HEK293 (cell line): ENCODE measurements around the gene PLCL2.

ENCODE experiments used
- CTCF ChIA-PET: fragments of 350-600 bp; formaldehyde crosslinking; extraction: SDS; loops from one replicate; lab custom pipeline; 2021; ENCODE audit warnings: antibody characterized with exemption; lab: Yijun Ruan, JAX
- POLR2A ChIA-PET: fragments of 300-600 bp; formaldehyde crosslinking; extraction: SDS; loops from one replicate; lab custom pipeline; 2020; ENCODE audit warnings: antibody characterized with exemption, inconsistent platforms; lab: Yijun Ruan, JAX
- H3K27ac ChIP-seq: fragments of 200-500 bp; sonication (Bioruptor generic); 2 replicates; pipeline ENCODE4 v1.5.1; 2014; ENCODE audit warnings: low read depth, low read length, control low read depth, inconsistent platforms; ENCODE audit errors: extremely low read depth
- H3K36me3 ChIP-seq, 2 experiments: fragments of 200-500 bp in 1 of 2; sonication (Bioruptor generic) in 1 of 2; 1 replicate in 1 of 2; 2 replicates in 1 of 2; pipeline ENCODE4 v1.5.1; 2014 to 2017; ENCODE audit warnings: inconsistent platforms in 2 of 2, low read length in 2 of 2; ENCODE audit not compliant: control insufficient read depth in 2 of 2, insufficient read depth in 1 of 2
- H3K4me1 ChIP-seq: fragments of 200-500 bp; sonication (Bioruptor generic); 2 replicates; pipeline ENCODE4 v1.5.1; 2014; ENCODE audit warnings: mild to moderate bottlenecking, low read length, inconsistent platforms; ENCODE audit not compliant: control insufficient read depth, insufficient read depth
- H3K4me3 ChIP-seq: 2 replicates; pipeline ENCODE4 v1.5.1; 2011; ENCODE audit warnings: low read depth, mild to moderate bottlenecking, control low read depth, low read length, moderate library complexity
- H3K9me3 ChIP-seq: fragments of 200-500 bp; sonication (Bioruptor generic); 2 replicates; pipeline ENCODE4 v1.5.1; 2014; ENCODE audit warnings: low read depth, low read length, inconsistent platforms; ENCODE audit not compliant: control insufficient read depth, insufficient read depth
- EGR2 ChIP-seq: fragments of 450-650 bp; formaldehyde crosslinking; IDR thresholded peaks from 2 replicates; pipeline ENCODE4 v1.5.1; 2016; ENCODE audit warnings: low read depth, missing biosample characterization, missing genetic modification characterization
- FEZF1 ChIP-seq: fragments of 450-650 bp; formaldehyde crosslinking; IDR thresholded peaks from 2 replicates; pipeline ENCODE4 v1.5.1; 2016; ENCODE audit warnings: missing biosample characterization, missing genetic modification characterization
- GLI4 ChIP-seq: fragments of 450-650 bp; formaldehyde crosslinking; IDR thresholded peaks from 2 replicates; pipeline ENCODE4 v1.5.1; 2016; ENCODE audit warnings: missing biosample characterization, missing genetic modification characterization
- GLIS2 ChIP-seq: fragments of 450-650 bp; formaldehyde crosslinking; IDR thresholded peaks from 2 replicates; pipeline ENCODE4 v1.5.1; 2016; ENCODE audit warnings: missing biosample characterization, missing genetic modification characterization
- KLF16 ChIP-seq: fragments of 450-650 bp; formaldehyde crosslinking; IDR thresholded peaks from 2 replicates; pipeline ENCODE4 v1.5.1; 2017; ENCODE audit warnings: missing biosample characterization, missing genetic modification characterization
- OSR2 ChIP-seq: fragments of 450-650 bp; formaldehyde crosslinking; IDR thresholded peaks from 2 replicates; pipeline ENCODE4 v1.5.1; 2016; ENCODE audit warnings: missing biosample characterization, missing genetic modification characterization
- PRDM6 ChIP-seq: fragments of 450-650 bp; formaldehyde crosslinking; IDR thresholded peaks from 2 replicates; pipeline ENCODE4 v1.5.1; 2017; ENCODE audit warnings: missing biosample characterization, missing genetic modification characterization
- SP7 ChIP-seq: fragments of 450-650 bp; formaldehyde crosslinking; IDR thresholded peaks from 2 replicates; pipeline ENCODE4 v1.5.1; 2016; ENCODE audit warnings: missing biosample characterization, missing genetic modification characterization
- TRIM28 ChIP-seq: IDR thresholded peaks from 2 replicates; pipeline ENCODE4 v1.6.1; 2011; ENCODE audit warnings: low read length, control low read depth, borderline replicate concordance
- YY2 ChIP-seq: fragments of 450-650 bp; formaldehyde crosslinking; IDR thresholded peaks from 2 replicates; pipeline ENCODE4 v1.5.1; 2016; ENCODE audit warnings: missing biosample characterization, missing genetic modification characterization
- ZFP37 ChIP-seq: fragments of 450-650 bp; formaldehyde crosslinking; IDR thresholded peaks from 2 replicates; pipeline ENCODE4 v1.5.1; 2016; ENCODE audit warnings: missing biosample characterization, missing genetic modification characterization
- ZNF394 ChIP-seq: fragments of 450-650 bp; formaldehyde crosslinking; IDR thresholded peaks from 2 replicates; pipeline ENCODE4 v1.5.1; 2016; ENCODE audit warnings: missing biosample characterization, missing genetic modification characterization, mild to moderate bottlenecking, moderate library complexity, borderline replicate concordance
- ZNF549 ChIP-seq: fragments of 450-650 bp; IDR thresholded peaks from 2 replicates; pipeline ENCODE4 v1.5.1; 2018; ENCODE audit warnings: missing biosample characterization, missing genetic modification characterization, mild to moderate bottlenecking, inconsistent platforms, moderate library complexity
- ZNF585B ChIP-seq: fragments of 450-650 bp; formaldehyde crosslinking; IDR thresholded peaks from 2 replicates; pipeline ENCODE4 v1.5.1; 2016; ENCODE audit warnings: missing biosample characterization, missing genetic modification characterization
- ZNF660 ChIP-seq: fragments of 450-650 bp; IDR thresholded peaks from 2 replicates; pipeline ENCODE4 v1.5.1; 2018; ENCODE audit warnings: missing biosample characterization, mild to moderate bottlenecking, missing genetic modification characterization
- ZNF707 ChIP-seq: fragments of 450-650 bp; formaldehyde crosslinking; IDR thresholded peaks from 2 replicates; pipeline ENCODE4 v1.5.1; 2016; ENCODE audit warnings: missing biosample characterization, missing genetic modification characterization
- ZSCAN5A ChIP-seq: fragments of 450-650 bp; formaldehyde crosslinking; IDR thresholded peaks from 2 replicates; pipeline ENCODE4 v1.5.1; 2016; ENCODE audit warnings: missing biosample characterization, missing genetic modification characterization
- ZXDB ChIP-seq: fragments of 450-650 bp; formaldehyde crosslinking; IDR thresholded peaks from 2 replicates; pipeline ENCODE4 v1.5.1; 2016; ENCODE audit warnings: missing biosample characterization, missing genetic modification characterization
- TF ChIP-seq, protein P1 (sequence below): fragments of 450-650 bp; formaldehyde crosslinking; IDR thresholded peaks from 2 replicates; pipeline ENCODE4 v1.5.1; 2016; ENCODE audit warnings: missing biosample characterization, missing genetic modification characterization
- TF ChIP-seq, protein P2 (sequence below): fragments of 450-650 bp; formaldehyde crosslinking; IDR thresholded peaks from 2 replicates; pipeline ENCODE4 v1.5.1; 2016; ENCODE audit warnings: missing biosample characterization, missing genetic modification characterization
- TF ChIP-seq, protein P3 (sequence below): fragments of 450-650 bp; formaldehyde crosslinking; IDR thresholded peaks from 2 replicates; pipeline ENCODE4 v1.5.1; 2017; ENCODE audit warnings: missing biosample characterization, missing genetic modification characterization

The PLCL2 gene

GRCh38 chr3:17039594-17039993, 154.8 kb downstream of the PLCL2 start:
- CTCF ChIA-PET, result interaction anchor here (0.5 to 1.0 kb wide), 3 partner anchors 439 to 861 kb away, joined by 3 to 5 read pairs (median 4); no protein-coding TSS in a partner anchor
- H3K4me3 ChIP-seq, result no peak overlapping the region
- no peaks in the 10 kb centered on the region for H3K9me3 ChIP-seq
- no peak overlapping the region for H3K27ac ChIP-seq
- TF ChIP-seq GLI4 (tag by site-specific recombination) (no peak), YY2 (no peak), SP7 (tag by site-specific recombination) (0 out of 2 replicates have a peak, but pooled peaks have one; percentile 18), ZFP37 (tag by site-specific recombination) (0 out of 2 replicates have a peak, but pooled peaks have one; percentile 36), ZNF660 (tag by site-specific recombination) (0 out of 2 replicates have a peak, but pooled peaks have one; percentile 28)
- TF ChIP-seq, protein P1, sequence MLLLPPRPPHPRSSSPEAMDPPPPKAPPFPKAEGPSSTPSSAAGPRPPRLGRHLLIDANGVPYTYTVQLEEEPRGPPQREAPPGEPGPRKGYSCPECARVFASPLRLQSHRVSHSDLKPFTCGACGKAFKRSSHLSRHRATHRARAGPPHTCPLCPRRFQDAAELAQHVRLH (tag by site-specific recombination), result no peak
- TF ChIP-seq, all 188 proteins: peak for 3
- POLR2A ChIA-PET, result no interaction called here
- Histone ChIP-seq H3K36me3 (no peaks in the 10 kb centered on the region), H3K4me1 (no peaks in the 10 kb centered on the region)

DNA sequence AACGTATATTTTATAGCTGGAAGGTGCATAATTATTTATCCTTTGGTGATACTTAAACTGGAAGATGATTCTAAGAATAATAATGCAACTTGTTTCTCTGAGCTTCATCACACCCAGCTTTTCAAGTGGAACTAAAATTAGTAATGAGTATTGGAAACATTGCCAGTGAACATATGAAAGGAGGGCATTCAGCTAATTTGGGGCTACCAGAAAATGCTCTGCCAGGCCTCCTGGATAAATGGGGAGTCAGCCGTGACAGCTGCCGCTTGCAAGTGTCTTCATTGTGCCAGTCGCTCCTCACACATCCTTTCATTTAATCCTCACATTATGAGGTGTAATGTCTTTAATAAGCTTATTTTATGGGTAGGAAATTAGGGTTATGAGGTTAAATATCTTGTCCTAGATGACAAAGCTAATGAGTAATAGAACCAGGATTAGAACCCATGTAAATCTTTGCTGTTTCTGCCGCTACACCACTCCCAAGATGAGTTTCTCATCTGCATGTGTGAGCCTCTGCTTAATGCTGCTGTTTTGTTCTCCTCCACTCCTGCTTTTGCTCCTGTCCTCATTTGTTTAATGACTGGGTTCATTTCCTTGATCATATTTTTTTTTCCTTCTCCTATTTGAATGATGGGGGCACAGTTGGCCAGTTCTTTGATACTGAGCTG, 155.7 kb downstream of the PLCL2 start:
- no peaks in the 10 kb centered on the region for H3K9me3 ChIP-seq
- TF ChIP-seq ZSCAN5A (tag by site-specific recombination), result no peak
- 0 out of 2 replicates have a peak, but pooled peaks have one; percentile 8 for TF ChIP-seq ZNF585B (tag by site-specific recombination)
- H3K27ac ChIP-seq, result no peak overlapping the region
- POLR2A ChIA-PET, result no interaction called here
- no peaks in the 10 kb centered on the region for H3K36me3 ChIP-seq
- no peak overlapping the region for H3K4me3 ChIP-seq
- no peaks in the 10 kb centered on the region for H3K4me1 ChIP-seq
- CTCF ChIA-PET, result interaction anchor here (0.5 to 1.0 kb wide), 4 partner anchors 18 to 749 kb away, joined by 3 to 5 read pairs (median 4); no protein-coding TSS in a partner anchor

- Histone ChIP-seq H3K4me3 (no peak overlapping the region), H3K36me3 (no peaks in the 10 kb centered on the region), H3K27ac (no peak overlapping the region), H3K9me3 (no peaks in the 10 kb centered on the region), H3K4me1 (no peaks in the 10 kb centered on the region)
- ChIA-PET POLR2A (no interaction called here), CTCF (interaction anchor here (0.7 to 1.0 kb wide), 2 partner anchors 17 to 108 kb away, joined by 3 read pairs; no protein-coding TSS in a partner anchor)
- TF ChIP-seq ZXDB, result no peak
- TF ChIP-seq, protein P2, sequence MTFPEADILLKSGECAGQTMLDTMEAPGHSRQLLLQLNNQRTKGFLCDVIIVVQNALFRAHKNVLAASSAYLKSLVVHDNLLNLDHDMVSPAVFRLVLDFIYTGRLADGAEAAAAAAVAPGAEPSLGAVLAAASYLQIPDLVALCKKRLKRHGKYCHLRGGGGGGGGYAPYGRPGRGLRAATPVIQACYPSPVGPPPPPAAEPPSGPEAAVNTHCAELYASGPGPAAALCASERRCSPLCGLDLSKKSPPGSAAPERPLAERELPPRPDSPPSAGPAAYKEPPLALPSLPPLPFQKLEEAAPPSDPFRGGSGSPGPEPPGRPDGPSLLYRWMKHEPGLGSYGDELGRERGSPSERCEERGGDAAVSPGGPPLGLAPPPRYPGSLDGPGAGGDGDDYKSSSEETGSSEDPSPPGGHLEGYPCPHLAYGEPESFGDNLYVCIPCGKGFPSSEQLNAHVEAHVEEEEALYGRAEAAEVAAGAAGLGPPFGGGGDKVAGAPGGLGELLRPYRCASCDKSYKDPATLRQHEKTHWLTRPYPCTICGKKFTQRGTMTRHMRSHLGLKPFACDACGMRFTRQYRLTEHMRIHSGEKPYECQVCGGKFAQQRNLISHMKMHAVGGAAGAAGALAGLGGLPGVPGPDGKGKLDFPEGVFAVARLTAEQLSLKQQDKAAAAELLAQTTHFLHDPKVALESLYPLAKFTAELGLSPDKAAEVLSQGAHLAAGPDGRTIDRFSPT (tag by site-specific recombination), result 0 out of 2 replicates have a peak, but pooled peaks have one; percentile 13
Observed at GRCh38 chr3:17040990-17041377, 156.2 kb downstream of the PLCL2 start.

DNA sequence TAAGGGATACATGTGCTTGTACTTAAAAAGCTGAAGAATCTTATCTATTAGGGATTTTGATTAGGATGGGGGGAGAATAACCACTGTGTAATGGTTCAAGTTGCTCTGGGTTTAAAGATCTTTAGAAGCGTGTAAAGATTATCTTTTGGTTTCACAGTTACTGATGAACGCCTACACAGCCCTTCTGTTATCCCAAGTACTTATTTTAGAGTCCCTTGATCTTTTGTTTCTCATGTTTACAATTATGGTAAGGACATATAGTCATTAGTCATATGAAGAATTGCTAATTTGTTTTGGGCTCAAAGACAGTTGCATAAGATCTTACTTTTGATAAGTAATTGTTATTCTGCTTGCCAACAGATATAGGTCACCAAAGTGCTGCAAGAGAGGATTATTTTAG, 160.1 kb downstream of the PLCL2 start:
- H3K9me3 ChIP-seq, result no peaks in the 10 kb centered on the region; the same call in 1 of the 2 replicates
- no peak overlapping the region for H3K27ac ChIP-seq
- CTCF ChIA-PET, result interaction anchor here (0.6 kb wide), 1 partner anchor 111 kb away, joined by 3 read pairs; no protein-coding TSS in a partner anchor
- no peak overlapping the region for H3K4me3 ChIP-seq
- no peaks in the 10 kb centered on the region for H3K4me1 ChIP-seq
- POLR2A ChIA-PET, result no interaction called here
- H3K36me3 ChIP-seq, result no peaks in the 10 kb centered on the region
- TF ChIP-seq GLI4 (tag by site-specific recombination) (no peak), FEZF1 (tag by site-specific recombination) (no peak), PRDM6 (tag by site-specific recombination) (no peak), OSR2 (tag by site-specific recombination) (no peak), EGR2 (tag by site-specific recombination) (no peak), GLIS2 (tag by site-specific recombination) (no peak), KLF16 (no peak), ZNF707 (tag by site-specific recombination) (no peak), ZNF549 (tag by site-specific recombination) (no peak), TRIM28 (no peak), ZNF394 (no peak)
- TF ChIP-seq, protein P3, sequence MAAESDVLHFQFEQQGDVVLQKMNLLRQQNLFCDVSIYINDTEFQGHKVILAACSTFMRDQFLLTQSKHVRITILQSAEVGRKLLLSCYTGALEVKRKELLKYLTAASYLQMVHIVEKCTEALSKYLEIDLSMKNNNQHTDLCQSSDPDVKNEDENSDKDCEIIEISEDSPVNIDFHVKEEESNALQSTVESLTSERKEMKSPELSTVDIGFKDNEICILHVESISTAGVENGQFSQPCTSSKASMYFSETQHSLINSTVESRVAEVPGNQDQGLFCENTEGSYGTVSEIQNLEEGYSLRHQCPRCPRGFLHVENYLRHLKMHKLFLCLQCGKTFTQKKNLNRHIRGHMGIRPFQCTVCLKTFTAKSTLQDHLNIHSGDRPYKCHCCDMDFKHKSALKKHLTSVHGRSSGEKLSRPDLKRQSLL (tag by site-specific recombination), result no peak
